GM12874 (cell line): ENCODE results near the gene NXN.

Experiments
- TF ChIP-seq, protein P1 (sequence below): IDR thresholded peaks from 2 replicates; pipeline ENCODE4 v1.5.1; 2011; ENCODE audit warnings: low read depth, mild to moderate bottlenecking, control low read depth, low read length, moderate library complexity; ENCODE audit not compliant: insufficient read depth

Gene NXN

DNA sequence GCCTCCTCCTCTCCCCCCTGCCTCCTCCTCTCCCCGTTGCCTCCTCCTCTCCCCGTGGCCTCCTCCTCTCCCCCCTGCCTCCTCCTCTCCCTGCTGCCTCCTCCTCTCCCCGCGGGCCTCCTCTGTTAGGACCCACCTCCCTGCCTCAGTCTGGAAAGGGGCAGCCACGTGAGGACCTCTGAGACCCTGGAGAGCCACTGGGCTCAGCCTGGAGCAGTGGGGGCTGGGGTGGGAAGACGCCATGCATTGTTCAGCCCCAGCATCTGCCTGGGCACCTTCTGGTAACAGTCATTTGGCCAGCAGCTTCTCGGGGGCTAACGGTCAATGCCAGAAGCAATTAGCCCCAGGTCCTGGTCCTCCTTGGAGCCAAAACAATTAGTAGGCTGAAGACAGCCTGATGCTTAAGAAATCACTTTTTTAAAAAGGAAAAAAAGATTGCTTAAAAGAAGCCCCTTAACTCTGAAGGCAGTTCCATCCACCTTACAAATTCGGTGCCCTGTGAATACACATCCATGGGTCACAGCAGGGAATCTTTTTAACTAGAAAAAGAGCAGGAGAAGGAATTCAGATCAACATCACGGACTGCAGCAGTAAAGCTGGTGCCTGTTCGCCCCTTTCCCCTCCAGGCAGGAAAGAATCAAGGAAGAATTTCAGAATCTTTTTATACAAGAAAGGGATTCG, 29.8 kb downstream of the NXN start:
- TF ChIP-seq, protein P1, sequence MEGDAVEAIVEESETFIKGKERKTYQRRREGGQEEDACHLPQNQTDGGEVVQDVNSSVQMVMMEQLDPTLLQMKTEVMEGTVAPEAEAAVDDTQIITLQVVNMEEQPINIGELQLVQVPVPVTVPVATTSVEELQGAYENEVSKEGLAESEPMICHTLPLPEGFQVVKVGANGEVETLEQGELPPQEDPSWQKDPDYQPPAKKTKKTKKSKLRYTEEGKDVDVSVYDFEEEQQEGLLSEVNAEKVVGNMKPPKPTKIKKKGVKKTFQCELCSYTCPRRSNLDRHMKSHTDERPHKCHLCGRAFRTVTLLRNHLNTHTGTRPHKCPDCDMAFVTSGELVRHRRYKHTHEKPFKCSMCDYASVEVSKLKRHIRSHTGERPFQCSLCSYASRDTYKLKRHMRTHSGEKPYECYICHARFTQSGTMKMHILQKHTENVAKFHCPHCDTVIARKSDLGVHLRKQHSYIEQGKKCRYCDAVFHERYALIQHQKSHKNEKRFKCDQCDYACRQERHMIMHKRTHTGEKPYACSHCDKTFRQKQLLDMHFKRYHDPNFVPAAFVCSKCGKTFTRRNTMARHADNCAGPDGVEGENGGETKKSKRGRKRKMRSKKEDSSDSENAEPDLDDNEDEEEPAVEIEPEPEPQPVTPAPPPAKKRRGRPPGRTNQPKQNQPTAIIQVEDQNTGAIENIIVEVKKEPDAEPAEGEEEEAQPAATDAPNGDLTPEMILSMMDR: no peak

DNA sequence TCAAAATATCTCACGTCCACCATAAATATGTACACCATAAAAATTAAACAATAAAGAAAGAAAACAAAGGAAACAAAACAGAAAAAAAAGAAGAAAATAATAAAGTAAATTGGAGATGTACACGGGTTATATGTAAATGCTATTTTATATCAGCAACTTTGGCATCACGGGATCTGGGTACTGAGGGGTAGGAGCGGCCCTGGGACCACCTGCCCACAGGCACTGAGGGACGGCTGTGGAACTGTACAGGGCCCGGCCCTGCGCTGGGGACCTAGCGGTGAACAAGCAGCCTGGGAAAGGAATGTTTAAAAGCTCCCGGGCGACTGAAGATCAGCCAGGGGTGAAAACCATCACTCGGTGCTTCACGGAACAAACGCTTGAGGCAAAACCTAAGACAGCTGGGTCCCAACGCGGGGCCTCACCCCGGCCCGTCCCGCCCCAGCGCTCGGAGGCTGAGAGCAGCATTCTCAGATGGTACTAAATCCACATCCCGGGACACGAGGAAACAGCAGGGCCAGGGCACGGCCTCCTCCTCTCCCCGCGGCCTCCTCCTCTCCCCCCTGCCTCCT, 31.2 kb downstream of the NXN start:
- TF ChIP-seq, protein P1: no peak

DNA sequence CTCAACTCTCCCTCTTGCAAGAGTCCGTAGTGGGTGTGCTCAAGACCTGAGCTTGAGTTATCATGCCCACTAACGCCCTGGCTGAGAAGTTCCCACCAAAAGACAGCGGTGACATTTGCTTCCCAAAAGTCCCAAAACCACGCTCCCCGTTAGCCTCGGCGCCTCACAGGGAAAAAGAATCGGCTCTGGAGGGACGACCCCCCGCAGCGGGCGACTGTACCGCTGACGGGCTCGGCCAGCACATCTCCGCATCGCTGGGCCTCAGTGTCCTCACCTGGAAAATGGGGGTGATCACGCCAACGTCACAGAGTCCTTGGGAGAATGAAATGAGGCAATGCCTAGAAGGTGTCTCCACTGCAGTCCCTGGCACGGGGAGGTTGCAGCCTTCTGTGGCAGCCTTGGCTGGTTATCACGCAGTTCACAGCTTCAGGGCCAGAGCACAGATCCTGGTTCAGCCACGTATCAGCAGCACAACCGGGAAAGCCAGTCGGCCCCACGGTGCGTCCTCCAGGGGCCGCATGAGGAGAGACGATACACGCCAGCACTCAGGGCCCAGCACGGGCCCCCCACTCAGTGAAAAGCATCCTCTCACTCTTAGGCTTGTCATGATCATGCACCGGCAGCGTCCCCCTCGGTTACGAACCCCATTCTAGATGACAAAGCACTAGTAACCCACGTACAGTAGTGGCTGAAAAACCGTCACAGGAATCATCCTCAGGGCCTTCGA, 32.9 kb downstream of the NXN start:
- TF ChIP-seq, protein P1: no peak

DNA sequence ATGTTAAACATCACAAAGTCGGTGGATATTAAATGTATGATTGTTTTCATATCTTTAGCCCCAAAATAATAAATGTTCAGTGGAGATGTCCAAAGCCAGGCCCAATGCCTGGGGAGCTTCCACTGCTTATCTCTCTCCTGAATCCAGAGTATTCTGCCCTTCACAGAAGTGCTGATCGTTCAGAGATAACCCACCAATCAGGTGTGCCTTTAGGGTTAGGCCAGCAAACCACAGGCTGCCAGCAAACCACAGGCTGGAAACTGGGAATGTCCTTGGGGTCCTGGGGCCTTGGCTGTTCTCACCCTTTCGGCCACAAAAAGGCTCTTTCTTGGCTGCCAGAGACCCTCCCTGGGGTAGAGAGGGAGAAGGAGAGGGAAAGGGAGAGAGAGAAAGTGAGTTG, 33.9 kb downstream of the NXN start:
- TF ChIP-seq, protein P1: no peak

DNA sequence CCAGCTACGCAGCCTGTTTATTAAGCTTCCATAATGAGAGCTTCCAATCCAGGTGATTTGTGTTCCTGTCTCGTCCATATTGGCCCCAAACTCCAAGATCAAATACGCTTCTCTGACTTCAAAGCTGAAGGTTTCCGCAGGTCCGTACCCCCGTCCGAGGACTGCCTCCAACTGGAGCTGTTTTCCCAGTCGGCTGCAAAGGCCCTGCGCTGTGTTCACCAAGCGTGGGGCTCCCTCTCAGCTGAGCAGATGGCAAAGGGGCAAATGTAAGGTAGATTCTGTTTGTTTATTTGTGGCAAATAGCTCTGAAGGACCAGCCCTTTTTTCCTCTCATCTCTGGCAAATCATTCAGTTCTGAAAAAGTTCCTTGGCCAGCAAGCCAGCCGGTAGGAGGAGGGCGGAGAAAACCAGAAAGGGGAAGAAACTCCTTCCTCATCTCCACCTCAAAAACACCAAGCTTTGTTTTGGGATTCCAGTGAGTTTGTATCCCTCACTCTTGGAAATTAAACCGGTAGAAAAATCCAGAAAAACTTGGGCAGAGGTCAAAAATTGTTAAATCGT, 35.2 kb downstream of the NXN start:
- TF ChIP-seq, protein P1: no peak

DNA sequence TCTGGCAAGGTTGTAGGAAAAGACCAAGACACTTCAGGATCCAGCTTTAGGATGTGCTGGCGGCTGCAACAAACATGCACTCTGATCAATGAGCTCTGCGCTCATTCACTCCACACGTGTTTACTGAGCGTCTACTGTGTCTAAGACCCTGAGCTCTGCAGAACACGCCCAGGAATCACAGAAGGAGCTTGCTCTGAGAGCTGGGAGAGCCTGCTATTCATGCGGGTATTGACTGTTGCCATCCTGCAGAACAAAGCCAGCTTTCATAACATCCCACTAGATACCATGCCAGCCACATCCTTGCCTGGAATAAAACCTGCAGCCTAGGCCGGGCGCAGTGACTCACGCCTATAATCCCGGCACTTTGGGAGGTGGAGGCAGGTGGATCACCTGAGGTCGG, 44.1 kb downstream of the NXN start:
- TF ChIP-seq, protein P1: no peak

DNA sequence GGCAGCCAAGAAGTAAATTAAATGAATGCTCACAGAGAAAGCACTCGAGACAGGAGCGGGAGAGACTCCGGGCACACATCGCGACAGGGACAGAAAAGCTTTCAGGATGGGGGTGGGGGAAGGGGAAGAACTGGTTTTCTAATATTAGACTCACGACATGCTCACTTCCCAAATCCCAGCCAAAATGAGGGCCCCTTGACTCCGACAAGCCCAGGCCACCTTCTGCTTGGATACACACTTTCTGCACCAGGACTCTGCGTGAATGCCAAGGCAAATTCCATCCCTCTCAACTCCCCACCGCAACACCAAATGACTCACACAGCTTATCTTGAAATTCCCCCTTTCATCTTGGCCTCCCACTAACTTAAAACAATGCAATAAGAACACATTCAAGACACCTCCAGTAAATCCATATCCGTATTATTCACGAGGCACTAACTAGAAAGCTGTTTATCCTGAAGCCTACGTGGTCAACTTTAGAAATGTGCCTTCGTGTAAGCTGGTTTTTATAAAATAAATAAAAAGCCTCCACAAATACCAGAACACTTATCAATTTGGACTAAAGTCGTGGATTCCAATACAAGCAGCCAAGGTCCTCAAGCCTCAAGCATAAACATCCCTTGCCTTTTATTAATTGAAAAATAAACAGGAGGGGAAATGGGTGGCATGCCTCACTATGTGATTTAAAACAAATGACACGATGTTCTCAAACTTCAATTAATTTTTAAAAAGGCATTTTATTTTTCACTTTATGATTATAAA, 46.1 kb downstream of the NXN start:
- TF ChIP-seq, protein P1: no peak
